Gastrocnemius medialis (tissue), 4 donors: ENCODE results near the gene KIRREL3.

Source experiments
- CTCF ChIP-seq, 5 experiments: fragments of 450-650 bp in 3 of 5; fragments of 200-600 bp in 2 of 5; sonication (generic) in 2 of 5; IDR thresholded peaks in 4 of 5; conservative IDR thresholded peaks in 1 of 5; 1 replicate in 4 of 5; 2 replicates in 1 of 5; pipeline ENCODE4 v1.5.1; 2016 to 2019; ENCODE audit warnings: antibody characterized with exemption in 5 of 5, mild to moderate bottlenecking in 3 of 5, moderate library complexity in 3 of 5
- POLR2A ChIP-seq, 2 donors: fragments of 450-650 bp; IDR thresholded peaks; one replicate each; pipeline ENCODE4 v1.6.1; 2017; ENCODE audit warnings: antibody characterized with exemption in 2 of 2, mild to moderate bottlenecking in 2 of 2, moderate library complexity in 2 of 2

GRCh38 chr11:126407101-126407521, 593.5 kb downstream of the KIRREL3 start:
- TF ChIP-seq CTCF (IDR thresholded peaks at IDR 0.05 in 4 of 5, conservative IDR thresholded peaks at IDR 0.05 in 1 of 5) (no peak), POLR2A (IDR thresholded peaks at IDR 0.05) (no peak)
